GM06990 (cell line): Measurements from ENCODE around the gene NAV2.

Experiments used
- DNase-seq: peaks from one replicate; pipeline ENCODE4 v3.0.0-alpha.2; 2011; ENCODE audit not compliant: insufficient read length; ENCODE audit errors: extremely low read depth
- H3K27me3 ChIP-seq: replicated peaks from 2 replicates; pipeline ENCODE4 v1.6.0; 2011; ENCODE audit warnings: low read length; ENCODE audit not compliant: control insufficient read depth, insufficient read depth
- H3K36me3 ChIP-seq: 2 replicates; pipeline ENCODE4 v1.5.1; 2011; ENCODE audit warnings: low read length; ENCODE audit not compliant: control insufficient read depth, insufficient read depth
- H3K4me3 ChIP-seq: replicated peaks from 2 replicates; pipeline ENCODE4 v1.5.1; 2011; ENCODE audit warnings: low read depth, mild to moderate bottlenecking, control low read depth, low read length
- CTCF ChIP-seq: IDR thresholded peaks from 2 replicates; pipeline ENCODE4 v1.5.1; 2011; ENCODE audit warnings: low read length, control low read depth, mild to moderate bottlenecking, inconsistent platforms; ENCODE audit not compliant: insufficient read depth, poor library complexity, severe bottlenecking

NAV2 gene

GRCh38 chr11:19880088-19880345, 167.4 kb downstream of the NAV2 start:
- no peaks in the 10 kb centered on the region for H3K36me3 ChIP-seq
- H3K27me3 ChIP-seq, result no peaks in the 10 kb centered on the region; the same call in 1 of the 2 replicates
- no peak for TF ChIP-seq CTCF
- no peak overlapping the region for H3K4me3 ChIP-seq
- no peak for DNase-seq

- H3K27me3 ChIP-seq, result no peaks in the 10 kb centered on the region; the same call in 1 of the 2 replicates
- H3K36me3 ChIP-seq, result no peaks in the 10 kb centered on the region
- no peak for TF ChIP-seq CTCF
- no peak overlapping the region for H3K4me3 ChIP-seq
- DNase-seq, result no peak
These were observed 168.5 kb downstream of the NAV2 start for GRCh38 chr11:19881177-19881576.

GRCh38 chr11:19882356-19882755, 169.7 kb downstream of the NAV2 start:
- no peaks in the 10 kb centered on the region; the same call in 1 of the 2 replicates for H3K27me3 ChIP-seq
- no peaks in the 10 kb centered on the region for H3K36me3 ChIP-seq
- TF ChIP-seq CTCF, result no peak
- no peak overlapping the region for H3K4me3 ChIP-seq
- DNase-seq, result no peak

GRCh38 chr11:19886498-19886897, 173.9 kb downstream of the NAV2 start:
- no peak for DNase-seq
- no peak for TF ChIP-seq CTCF
- Histone ChIP-seq H3K27me3 (no peaks in the 10 kb centered on the region), H3K4me3 (no peak overlapping the region), H3K36me3 (no peaks in the 10 kb centered on the region)

GRCh38 chr11:19887842-19888241, 175.2 kb downstream of the NAV2 start:
- Histone ChIP-seq H3K27me3 (no peaks in the 10 kb centered on the region), H3K36me3 (no peaks in the 10 kb centered on the region), H3K4me3 (no peak overlapping the region)
- no peak for DNase-seq
- TF ChIP-seq CTCF, result no peak

- no peak for TF ChIP-seq CTCF
- H3K36me3 ChIP-seq, result no peaks in the 10 kb centered on the region
- no peak for DNase-seq
- no peaks in the 10 kb centered on the region for H3K27me3 ChIP-seq
- no peak overlapping the region for H3K4me3 ChIP-seq
These were observed 176.9 kb downstream of the NAV2 start for GRCh38 chr11:19889531-19889930.
